Measurements from ENCODE around the gene C11orf58. TPM values are rescaled to one million over a fixed set of nuclear protein-coding genes. Genes with fewer than 3 reads are reported as not detected.

C11orf58 gene
- total and polyA plus RNA-seq, 10 donors, result 83.9 to 147 (median 124) TPM

DNA sequence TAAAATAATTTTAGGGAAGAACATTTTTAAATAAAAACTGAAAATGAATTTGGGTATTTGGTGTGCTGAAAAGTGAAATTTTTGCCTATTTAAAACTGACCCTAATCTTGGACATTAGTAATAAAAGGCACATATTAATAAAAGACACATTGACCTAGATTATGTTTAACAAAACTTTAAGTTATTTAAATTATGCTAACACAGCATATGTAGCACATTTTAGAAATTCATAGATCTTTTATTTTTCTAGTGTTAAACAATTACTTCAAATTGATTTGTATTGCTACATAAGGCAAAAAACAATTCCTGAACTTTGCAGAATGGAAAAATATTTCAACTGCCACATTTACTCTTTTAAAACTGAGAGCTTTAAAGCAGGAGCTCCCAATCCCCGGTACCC, 10.6 kb downstream of the C11orf58 start:
- H3K27ac ChIP-seq, result no peak overlapping the region
- peaks cover 0 to 48% (median 18%) of the 10 kb centered on the region in 6 donors for H3K4me1 ChIP-seq
- no peak overlapping the region for H3K4me3 ChIP-seq
- H3K9me3 ChIP-seq, result no peaks in the 10 kb centered on the region
- intact Hi-C loops (cut with DNase I; ENCODE audit: low total_unique reads), result no loop called here
- TF ChIP-seq, protein P1, sequence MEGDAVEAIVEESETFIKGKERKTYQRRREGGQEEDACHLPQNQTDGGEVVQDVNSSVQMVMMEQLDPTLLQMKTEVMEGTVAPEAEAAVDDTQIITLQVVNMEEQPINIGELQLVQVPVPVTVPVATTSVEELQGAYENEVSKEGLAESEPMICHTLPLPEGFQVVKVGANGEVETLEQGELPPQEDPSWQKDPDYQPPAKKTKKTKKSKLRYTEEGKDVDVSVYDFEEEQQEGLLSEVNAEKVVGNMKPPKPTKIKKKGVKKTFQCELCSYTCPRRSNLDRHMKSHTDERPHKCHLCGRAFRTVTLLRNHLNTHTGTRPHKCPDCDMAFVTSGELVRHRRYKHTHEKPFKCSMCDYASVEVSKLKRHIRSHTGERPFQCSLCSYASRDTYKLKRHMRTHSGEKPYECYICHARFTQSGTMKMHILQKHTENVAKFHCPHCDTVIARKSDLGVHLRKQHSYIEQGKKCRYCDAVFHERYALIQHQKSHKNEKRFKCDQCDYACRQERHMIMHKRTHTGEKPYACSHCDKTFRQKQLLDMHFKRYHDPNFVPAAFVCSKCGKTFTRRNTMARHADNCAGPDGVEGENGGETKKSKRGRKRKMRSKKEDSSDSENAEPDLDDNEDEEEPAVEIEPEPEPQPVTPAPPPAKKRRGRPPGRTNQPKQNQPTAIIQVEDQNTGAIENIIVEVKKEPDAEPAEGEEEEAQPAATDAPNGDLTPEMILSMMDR (IDR thresholded peaks at IDR 0.05 in 8 of 11, conservative IDR thresholded peaks at IDR 0.05 in 3 of 11), result no peak
- TF ChIP-seq POLR2A (IDR thresholded peaks at IDR 0.05) (no peak), POLR2AphosphoS5 (IDR thresholded peaks at IDR 0.05) (no peak)
- no peak for DNase-seq
- H3K36me3 ChIP-seq, result peaks cover 9 to 100% (median 87%) of the 10 kb centered on the region in 6 donors
- 91 to 100% (median 100%) methylated on average over 1 of the region's 1 CpG for WGBS, 5 donors
- no peaks in the 10 kb centered on the region for H3K27me3 ChIP-seq (replicated peaks in 1 of 7)

DNA sequence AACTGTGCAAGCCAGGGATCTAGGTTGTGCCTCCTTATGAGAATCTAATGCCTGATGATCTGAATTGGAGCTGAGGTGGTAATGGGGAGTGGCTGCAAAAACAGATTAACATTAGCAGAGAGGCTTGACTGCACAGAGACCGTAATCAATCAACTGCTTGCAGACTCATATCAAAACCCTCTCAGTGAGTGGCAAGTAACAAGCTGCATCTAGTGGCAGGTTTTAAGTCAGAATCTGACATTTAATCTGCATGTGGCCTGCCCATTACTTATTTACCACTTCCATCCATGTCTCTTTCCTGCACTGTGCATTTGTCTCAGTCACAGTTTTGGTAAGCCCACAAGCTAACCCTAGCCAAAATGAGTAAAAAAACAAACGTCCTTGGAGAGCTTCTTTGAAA, 11.2 kb downstream of the C11orf58 start:
- intact Hi-C loops (cut with DNase I; ENCODE audit: low total_unique reads), result no loop called here
- H3K9me3 ChIP-seq, result no peaks in the 10 kb centered on the region
- no peak overlapping the region for H3K4me3 ChIP-seq
- peaks cover 0 to 42% (median 12%) of the 10 kb centered on the region in 6 donors for H3K4me1 ChIP-seq
- peaks cover 9 to 100% (median 90%) of the 10 kb centered on the region in 6 donors for H3K36me3 ChIP-seq
- TF ChIP-seq, protein P1 (IDR thresholded peaks at IDR 0.05 in 8 of 11, conservative IDR thresholded peaks at IDR 0.05 in 3 of 11), result no peak
- TF ChIP-seq POLR2AphosphoS5 (IDR thresholded peaks at IDR 0.05) (no peak), POLR2A (IDR thresholded peaks at IDR 0.05) (no peak)
- H3K27me3 ChIP-seq (replicated peaks in 1 of 7), result no peaks in the 10 kb centered on the region
- no peak for DNase-seq
- H3K27ac ChIP-seq, result no peak overlapping the region
- WGBS, 5 donors, result 57 to 75% (median 66%) methylated on average over 2 of the region's 2 CpGs

DNA sequence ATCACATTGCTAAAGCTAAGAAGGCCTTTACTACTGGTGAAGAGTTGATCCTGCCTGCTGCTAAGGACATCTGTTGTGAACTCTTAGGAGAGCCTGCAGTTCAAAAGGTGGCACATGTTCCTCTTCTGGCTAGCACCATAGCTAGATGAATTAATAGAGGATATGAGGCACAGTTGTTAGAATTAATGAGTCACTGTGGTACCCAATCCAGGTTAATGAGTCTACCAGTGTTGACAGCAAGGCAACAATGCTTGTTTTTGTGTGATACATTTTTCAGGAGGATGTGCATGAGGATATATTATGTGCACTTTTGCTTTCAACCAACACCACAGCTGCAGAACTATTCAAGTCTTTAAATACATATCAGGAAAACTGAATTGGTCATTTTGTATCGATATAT, 12.0 kb downstream of the C11orf58 start:
- Histone ChIP-seq H3K27me3 (replicated peaks in 1 of 7) (no peaks in the 10 kb centered on the region), H3K27ac (no peak overlapping the region), H3K4me1 (peaks cover 0 to 35% (median 6%) of the 10 kb centered on the region in 6 donors), H3K9me3 (no peaks in the 10 kb centered on the region), H3K36me3 (peaks cover 9 to 100% (median 94%) of the 10 kb centered on the region in 6 donors), H3K4me3 (no peak overlapping the region)
- 0 to 95% (median 88%) methylated on average over 1 of the region's 1 CpG for WGBS, 5 donors
- DNase-seq, result no peak
- TF ChIP-seq, protein P1 (IDR thresholded peaks at IDR 0.05 in 8 of 11, conservative IDR thresholded peaks at IDR 0.05 in 3 of 11), result no peak
- TF ChIP-seq POLR2AphosphoS5 (IDR thresholded peaks at IDR 0.05) (no peak), POLR2A (IDR thresholded peaks at IDR 0.05) (no peak)
- intact Hi-C loops (cut with DNase I; ENCODE audit: low total_unique reads), result no loop called here

DNA sequence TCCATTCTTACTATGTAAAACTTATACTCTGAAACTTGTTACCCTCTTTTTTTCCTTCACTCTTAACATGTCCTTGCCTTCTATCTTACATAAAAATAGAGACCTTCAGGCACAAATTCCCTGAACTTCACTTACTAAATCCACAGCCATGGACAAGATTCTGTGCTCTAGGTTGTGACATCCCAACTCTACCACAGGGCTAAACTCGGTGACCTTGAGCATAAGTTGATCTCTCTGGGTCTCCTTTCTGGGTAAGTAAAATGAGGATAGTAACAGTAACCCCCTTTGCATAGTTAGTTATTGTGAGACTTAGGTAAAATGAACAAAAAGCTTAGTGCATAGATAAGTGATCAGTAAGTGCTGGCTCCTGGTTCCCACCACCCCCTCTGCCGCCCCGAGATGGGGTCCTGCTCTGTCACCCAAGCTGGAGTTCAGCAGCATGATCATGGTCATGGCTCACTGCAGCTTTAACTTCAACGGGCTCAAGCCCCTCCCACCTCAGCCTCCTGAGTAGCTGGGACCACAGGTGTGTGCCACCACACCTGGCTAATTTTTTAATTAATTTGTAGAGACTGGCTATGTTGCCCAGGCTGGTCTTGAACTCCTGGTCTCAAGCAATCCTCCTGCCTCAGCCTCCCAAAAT, 20.1 kb downstream of the C11orf58 start:
- Histone ChIP-seq H3K27ac (no peak overlapping the region), H3K4me3 (no peak overlapping the region), H3K4me1 (peaks cover 0 to 14% (median 4%) of the 10 kb centered on the region in 6 donors), H3K27me3 (replicated peaks in 1 of 7) (no peaks in the 10 kb centered on the region), H3K36me3 (peaks cover 0 to 58% (median 48%) of the 10 kb centered on the region in 6 donors), H3K9me3 (no peaks in the 10 kb centered on the region)
- TF ChIP-seq, protein P1 (IDR thresholded peaks at IDR 0.05 in 8 of 11, conservative IDR thresholded peaks at IDR 0.05 in 3 of 11), result no peak
- TF ChIP-seq POLR2A (IDR thresholded peaks at IDR 0.05) (no peak), POLR2AphosphoS5 (IDR thresholded peaks at IDR 0.05) (peak in 2 of 3 donors; percentile 50 to 58)
- 86 to 93% (median 90%) methylated on average over 4 of the region's 4 CpGs for whole genome bisulfite sequencing, 5 donors
- intact Hi-C loops (cut with DNase I; ENCODE audit: low total_unique reads), result no loop called here
- DNase-seq, result no peak

Data from spleen (tissue), 11 donors.